ENCODE data around the gene COLQ. TPM values are rescaled to one million over a fixed set of nuclear protein-coding genes. Genes with fewer than 3 reads are reported as not detected.

Gene COLQ
- total and polyA plus RNA-seq, 12 donors, result 0.60 to 7.7 (median 2.0) TPM; not detected in 1

DNA sequence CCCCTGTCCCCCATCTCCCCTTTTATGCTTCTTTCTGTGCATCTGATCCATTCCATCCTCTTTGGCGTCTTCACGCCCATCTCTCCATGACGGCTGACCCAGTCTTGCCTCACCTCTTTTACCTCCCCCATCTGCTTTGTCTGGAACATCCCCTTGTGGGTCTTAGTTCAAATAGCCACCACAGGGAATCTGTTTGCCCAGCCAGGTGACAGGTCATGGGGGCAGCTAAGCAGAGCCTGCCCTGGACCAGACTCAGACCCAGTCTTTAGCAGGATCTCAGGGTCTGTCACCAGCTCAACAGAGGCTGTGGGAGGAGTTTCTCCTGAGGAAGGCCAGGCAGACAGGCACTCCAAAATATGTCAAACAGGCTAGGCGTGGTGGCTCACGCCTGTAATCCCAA, 28.1 kb downstream of the COLQ start:
- DNase-seq, result no peak
- Histone ChIP-seq H3K27me3 (no peaks in the 10 kb centered on the region), H3K4me3 (no peak overlapping the region), H3K9me3 (replicated peaks in 1 of 3) (no peaks in the 10 kb centered on the region), H3K27ac (no peak overlapping the region), H3K4me1 (replicated peaks in 1 of 2) (peaks cover 10 to 12% of the 10 kb centered on the region in 2 donors), H3K36me3 (replicated peaks in 1 of 2) (no peaks in the 10 kb centered on the region)
- intact Hi-C loops (cut with DNase I), result no loop called here
- TF ChIP-seq POLR2A (IDR thresholded peaks at IDR 0.05) (no peak), CTCF (IDR thresholded peaks at IDR 0.05) (no peak)
- 96 to 98% (median 98%) methylated on average over 5 of the region's 5 CpGs for WGBS, 4 donors

DNA sequence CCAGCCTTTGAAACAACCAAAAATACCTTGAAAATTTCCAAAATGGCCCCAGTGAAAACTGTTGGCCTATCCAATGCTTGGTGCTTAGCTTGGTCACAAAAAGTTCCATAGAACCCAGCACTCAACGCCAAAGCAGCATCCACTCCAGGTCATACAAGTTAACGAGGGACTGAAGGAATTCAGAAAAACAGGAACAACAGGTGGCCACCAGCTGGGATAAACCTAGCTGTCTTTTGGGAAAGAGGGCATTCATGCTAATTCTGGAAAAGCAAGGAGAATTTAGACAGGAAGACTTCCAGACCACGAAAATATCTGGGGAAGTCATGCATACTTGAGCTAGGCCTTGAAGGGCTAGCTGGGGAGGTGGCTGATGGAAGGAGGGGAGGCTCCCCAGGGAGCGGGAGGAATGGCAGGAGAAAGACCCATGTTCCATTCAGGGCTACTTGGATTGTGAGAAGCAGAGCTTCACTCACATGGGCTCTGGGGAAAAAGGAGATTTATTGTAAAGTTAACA, 28.6 kb downstream of the COLQ start:
- intact Hi-C loops (cut with DNase I), result no loop called here
- Histone ChIP-seq H3K4me3 (no peak overlapping the region), H3K27me3 (no peaks in the 10 kb centered on the region), H3K9me3 (replicated peaks in 1 of 3) (no peaks in the 10 kb centered on the region), H3K4me1 (replicated peaks in 1 of 2) (peaks cover 10 to 12% of the 10 kb centered on the region in 2 donors), H3K36me3 (replicated peaks in 1 of 2) (no peaks in the 10 kb centered on the region), H3K27ac (no peak overlapping the region)
- WGBS, 4 donors, result 93 to 98% (median 94%) methylated on average over 4 of the region's 4 CpGs
- TF ChIP-seq POLR2A (IDR thresholded peaks at IDR 0.05), result no peak
- no peak for TF ChIP-seq CTCF (IDR thresholded peaks at IDR 0.05)
- no peak for DNase-seq

GRCh38 chr3:15491143-15491542, 30.4 kb downstream of the COLQ start:
- no peak for TF ChIP-seq POLR2A (IDR thresholded peaks at IDR 0.05)
- TF ChIP-seq CTCF (IDR thresholded peaks at IDR 0.05), result no peak

DNA sequence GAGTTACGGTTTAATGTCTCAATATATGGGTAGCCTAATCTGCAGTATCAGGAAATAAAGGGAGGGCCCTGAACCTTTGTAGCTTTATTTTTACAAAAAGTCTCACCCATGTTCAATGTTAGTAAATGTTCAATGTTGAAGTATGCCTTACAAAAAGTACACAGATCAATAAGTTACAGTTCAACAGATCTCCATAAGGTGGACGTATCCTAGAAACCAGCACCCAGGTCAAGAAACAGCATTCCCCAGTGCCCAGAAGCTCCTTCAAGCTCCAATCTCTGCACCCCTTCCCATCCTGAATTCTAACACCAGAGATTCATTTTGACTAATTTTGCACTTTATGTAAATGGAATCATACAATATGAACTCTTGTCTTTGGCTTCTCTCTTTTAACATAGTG, 31.3 kb downstream of the COLQ start:
- no peak for DNase-seq
- no peaks in the 10 kb centered on the region for H3K36me3 ChIP-seq (replicated peaks in 1 of 2)
- no peaks in the 10 kb centered on the region for H3K27me3 ChIP-seq
- H3K9me3 ChIP-seq (replicated peaks in 1 of 3), result no peaks in the 10 kb centered on the region
- 88 to 97% (median 96%) methylated on average over 2 of the region's 2 CpGs for WGBS, 4 donors
- no peak overlapping the region for H3K4me3 ChIP-seq
- no peak overlapping the region for H3K27ac ChIP-seq
- no peak for TF ChIP-seq POLR2A (IDR thresholded peaks at IDR 0.05)
- TF ChIP-seq CTCF (IDR thresholded peaks at IDR 0.05), result no peak
- H3K4me1 ChIP-seq (replicated peaks in 1 of 2), result no peaks in the 10 kb centered on the region
- intact Hi-C loops (cut with DNase I), result no loop called here

More at GRCh38 chr3:15491143-15491542, 30.4 kb downstream of the COLQ start:
- WGBS, 4 donors, result 92 to 93% (median 93%) methylated on average over 8 of the region's 8 CpGs
- Histone ChIP-seq H3K4me3 (no peak overlapping the region), H3K27ac (no peak overlapping the region), H3K9me3 (replicated peaks in 1 of 3) (no peaks in the 10 kb centered on the region), H3K36me3 (replicated peaks in 1 of 2) (no peaks in the 10 kb centered on the region), H3K27me3 (no peaks in the 10 kb centered on the region), H3K4me1 (replicated peaks in 1 of 2) (peaks cover 6 to 7% of the 10 kb centered on the region in 2 donors)
- no peak for DNase-seq
- intact Hi-C loops (cut with DNase I), result no loop called here

All from adrenal gland (tissue), 12 donors.